GM19324 (cell line): ENCODE measurements around the gene DPH1.

Experiments
- ATAC-seq: cut with Tn5 transposase; IDR thresholded peaks from one replicate; pipeline ENCODE4 v1.9.1; 2021; ENCODE audit warnings: mild to moderate bottlenecking, moderate library complexity; ENCODE audit not compliant: unreplicated experiment, low FRiP score

DPH1 gene

DNA sequence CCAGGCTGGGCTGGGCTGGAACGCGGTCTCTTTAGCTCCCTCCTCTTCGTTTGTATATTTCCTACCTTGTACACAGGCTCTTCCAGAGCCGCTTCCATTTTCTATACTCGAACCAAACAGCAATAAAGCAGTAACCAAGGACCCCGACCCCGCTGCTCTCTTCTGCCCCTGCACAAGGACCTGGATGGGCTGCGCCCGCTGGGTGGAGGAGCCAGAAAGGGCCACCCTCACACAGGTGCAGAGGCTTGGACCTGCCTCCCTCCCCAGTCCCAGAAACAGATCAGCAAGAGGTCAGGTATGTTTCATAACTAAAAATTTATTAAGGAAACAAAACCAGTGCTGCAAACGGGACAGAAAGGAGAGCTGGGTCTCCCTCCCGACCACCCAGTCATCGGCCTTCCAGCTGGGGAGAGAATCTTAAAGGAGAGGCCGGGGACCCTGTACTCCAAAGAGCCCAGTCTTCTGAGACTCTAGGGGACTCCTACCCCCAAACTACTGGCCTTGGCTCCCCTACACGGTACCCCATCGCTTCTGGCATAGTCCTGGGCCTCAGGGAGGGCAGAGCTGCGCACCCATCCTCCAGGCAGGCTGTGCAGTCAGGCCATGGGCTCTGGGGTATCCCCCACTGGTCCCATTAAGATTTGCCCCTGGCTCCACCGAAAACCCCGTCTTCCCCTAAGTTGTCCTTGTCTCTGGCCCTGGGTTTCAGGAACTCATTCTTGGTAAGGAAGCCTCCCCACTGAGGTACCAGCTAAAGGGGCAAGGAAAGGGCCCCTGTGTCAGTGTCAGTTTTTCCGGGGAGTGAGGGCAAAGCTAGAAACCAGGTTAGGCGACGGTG, 29.8 kb downstream of the DPH1 start:
- no peak for ATAC-seq

DNA sequence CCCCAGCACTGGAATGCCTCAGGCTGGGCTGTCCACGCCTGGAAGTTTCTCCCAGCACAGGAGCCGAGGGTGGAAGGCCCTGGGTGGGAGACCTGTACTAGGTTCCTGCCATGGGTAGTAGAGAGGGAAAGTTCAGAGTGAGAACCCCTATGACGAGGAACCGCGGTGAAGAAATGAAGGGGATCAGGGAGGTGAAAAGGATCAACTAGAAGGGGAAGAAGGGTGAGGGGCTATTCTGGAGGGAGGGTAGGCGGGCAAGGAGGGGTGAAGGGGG, 30.4 kb downstream of the DPH1 start:
- no peak for ATAC-seq

DNA sequence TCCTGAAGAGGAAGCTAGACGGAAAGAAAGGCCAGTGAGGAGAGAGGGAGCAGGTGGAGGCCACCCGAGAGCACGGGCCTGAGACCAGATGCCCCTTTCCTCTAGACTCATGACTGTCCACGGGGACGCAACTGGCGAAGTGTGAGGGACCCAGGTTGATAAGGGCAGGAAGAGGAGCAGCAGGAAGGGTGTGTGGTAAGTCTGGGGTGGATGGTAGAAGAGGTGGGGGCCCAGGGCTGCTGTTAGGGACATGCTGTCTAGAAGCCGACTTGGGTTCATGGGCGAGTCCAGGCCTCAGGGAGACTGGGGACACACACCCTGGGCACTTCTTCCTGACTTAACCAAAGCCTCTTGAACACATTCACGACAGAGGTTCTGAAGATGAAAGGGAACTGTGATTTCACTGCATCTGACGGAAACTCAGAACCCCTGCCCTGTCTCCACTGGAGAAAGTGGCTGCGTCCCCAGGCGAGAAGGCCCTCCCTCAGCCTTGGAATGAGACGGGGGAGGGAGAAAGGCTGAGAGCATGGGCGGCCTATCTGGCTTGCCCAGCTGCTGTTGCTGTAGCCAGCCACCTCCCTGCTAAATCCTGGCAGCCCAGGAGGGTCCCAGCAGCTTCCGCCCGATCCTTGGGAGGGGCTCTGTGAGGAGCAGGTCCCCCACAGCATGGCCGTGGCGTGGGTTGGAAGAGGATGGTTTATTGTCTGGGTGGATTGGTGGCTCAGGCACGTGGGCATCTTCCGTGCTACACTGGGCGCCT, 30.9 kb downstream of the DPH1 start:
- ATAC-seq: no peak

DNA sequence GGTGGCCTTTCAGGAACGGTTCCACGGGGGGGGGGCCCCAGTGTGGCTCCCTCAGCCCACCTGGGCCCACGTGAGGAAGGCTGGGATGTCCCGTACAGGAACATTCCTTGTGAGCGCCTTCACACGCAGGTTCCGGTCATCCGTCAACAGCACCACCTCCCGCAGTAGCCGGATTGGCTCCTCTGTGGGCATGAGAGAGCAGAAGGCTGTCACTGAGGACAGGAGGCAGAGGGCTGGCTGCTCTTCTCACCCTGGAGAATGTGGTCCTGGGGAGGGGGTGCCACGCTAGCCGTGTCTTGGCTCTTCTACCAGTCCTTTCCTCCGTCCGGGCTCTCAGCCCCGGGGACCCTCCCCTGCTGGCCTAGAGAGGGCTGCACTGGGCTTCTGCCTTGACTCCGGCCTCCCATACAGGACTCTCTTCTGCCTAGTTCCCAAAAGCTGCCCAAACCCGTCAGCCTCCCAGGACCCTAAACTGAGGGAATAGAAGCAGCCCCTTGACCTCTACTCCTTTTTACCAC, 31.5 kb downstream of the DPH1 start:
- ATAC-seq: no peak

DNA sequence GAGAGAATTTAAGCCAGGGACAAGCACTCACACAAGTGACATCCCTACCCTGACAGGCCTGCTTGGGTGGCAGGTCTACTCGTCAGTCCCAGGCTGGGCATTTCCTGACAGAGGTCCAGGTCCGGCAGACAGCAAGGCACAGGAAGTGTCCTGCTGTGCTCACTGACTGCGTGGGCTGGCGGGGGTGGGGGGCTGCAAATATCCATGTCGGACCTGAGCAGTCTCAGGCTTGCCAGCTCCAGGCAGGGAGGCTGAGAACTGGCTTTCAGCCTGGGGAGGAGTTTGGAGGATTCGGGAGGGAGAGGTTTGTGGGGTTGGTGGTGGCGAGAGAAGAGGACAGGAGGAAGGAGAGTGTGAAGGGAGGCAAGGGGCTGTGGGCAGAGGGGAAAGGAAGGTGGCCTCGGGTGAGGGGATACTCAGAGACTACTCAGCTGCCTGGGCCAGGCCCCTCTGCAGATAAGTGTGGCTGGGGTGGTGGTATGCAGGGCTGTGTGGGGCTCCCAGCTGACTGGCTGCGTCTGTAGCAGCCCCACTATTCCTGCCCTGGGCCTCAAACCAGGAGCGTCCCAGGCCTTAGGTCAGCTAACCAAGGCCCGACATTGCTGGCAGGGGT, 32.7 kb downstream of the DPH1 start:
- ATAC-seq: no peak

DNA sequence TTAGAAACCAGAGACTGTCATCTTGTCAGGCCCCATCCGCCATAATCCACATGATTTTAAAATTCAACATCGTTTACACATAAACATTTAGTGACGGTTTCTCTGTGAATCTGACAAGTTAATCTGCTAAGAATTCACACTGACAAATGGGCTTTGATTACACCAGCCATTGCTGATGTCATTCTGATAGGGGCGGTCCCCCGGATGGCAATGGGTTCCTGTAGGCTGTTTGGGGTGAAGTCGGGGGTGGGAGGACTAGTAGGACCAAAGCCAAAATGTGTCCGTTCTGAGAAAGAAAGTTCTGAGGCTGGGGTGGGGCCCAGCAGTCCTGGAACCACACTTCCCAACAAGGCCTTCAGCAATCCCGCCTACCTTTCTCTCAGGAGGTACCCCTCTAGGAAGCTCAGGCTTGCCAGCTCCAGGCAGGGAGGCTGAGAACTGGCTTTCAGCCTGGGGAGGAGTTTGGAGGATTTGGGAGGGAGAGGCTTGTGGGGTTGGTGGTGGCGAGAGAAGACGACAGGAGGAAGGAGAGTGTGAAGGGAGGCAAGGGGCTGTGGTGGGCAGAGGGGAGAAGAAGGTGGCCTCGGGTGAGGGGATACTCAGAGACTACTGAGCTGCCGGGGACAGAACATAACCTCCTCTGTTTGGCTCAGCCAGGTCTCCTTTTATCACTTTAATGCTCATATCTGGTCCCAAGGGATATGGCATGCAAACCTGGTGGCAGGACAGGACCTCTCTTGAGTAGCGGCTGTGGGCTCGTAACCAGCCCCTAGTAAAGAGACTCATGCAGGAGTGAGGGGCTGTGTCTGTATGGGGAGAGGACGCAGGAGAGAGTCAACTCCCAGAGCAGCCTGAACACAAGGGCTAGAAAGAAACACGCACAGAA, 33.6 kb downstream of the DPH1 start:
- ATAC-seq: no peak

DNA sequence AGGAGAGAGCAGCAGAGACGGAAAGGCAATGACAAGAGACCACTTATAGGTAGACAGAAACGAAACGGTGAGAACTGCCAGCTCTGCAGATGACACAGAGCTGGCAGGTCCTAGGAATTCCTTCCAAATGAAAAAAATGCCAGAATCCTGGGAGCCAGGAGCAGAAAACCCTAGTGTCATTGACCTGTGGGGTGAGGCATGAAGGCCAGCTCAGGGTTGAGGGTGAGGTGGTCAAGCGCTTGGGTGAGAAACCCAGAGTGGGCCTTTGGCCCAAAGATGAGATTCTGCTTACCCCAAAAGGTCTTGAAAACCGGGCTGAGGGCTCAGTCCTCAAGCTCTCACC, 34.2 kb downstream of the DPH1 start:
- ATAC-seq: no peak

DNA sequence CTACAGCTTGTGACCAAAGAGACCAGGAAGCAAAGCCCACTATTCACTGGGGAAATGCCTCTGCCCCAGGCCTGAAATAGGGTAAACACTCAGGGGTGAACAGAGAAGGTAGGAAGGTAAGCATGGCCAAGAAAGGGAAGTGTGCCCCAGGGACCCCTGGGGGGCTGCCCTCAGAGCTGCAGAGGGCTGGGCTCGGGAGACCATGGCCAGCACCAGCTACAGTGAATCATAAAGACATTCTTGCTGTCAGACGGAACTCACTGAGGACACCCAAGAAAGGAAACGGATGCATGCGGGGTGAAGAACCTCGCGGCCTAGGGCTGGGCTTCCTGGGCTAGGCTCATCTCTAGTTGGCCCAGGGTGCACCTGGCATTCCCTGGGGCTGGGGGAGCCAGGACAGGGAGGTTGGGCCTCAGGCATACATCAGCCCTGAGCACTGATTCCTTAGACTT, 34.6 kb downstream of the DPH1 start:
- no peak for ATAC-seq

DNA sequence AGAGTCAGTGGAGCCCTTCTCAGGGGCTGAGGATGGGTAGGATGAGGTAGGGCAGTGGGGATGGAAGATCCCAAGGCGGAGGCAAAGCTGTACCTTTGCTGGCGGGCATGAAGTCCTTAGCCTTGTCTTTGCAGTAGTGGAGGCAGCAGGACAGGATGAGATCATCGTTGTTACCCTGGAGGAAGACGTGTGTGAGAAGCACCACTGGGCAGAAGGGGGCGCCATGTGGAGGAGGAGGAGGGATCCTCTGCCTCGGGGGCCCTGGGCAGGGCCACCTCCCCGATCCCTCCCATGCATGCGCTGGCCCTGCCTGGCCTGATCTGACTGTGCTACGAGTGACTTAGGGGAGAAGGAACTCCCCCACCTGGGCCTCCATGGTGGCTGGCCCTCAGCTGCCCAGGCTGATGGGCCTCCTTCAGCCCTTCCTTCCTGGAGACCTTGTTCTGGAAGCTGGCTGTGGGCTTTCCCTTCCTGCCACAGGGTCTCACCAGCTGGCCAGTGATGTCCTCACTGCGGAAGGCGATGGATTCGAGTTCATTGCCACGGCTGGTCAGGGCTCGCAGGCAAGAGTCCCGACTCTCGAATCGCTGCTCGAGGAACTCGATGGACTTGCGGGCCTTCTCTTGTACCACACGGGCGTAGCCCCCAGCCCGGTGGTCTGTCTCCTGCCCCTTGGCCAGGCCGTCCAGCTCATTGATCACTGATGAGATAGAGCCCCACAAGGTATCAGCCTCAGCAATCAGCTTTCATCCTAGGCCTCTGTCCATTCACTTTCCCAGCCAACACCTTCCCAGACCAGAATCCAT, 35.2 kb downstream of the DPH1 start:
- no peak for ATAC-seq

DNA sequence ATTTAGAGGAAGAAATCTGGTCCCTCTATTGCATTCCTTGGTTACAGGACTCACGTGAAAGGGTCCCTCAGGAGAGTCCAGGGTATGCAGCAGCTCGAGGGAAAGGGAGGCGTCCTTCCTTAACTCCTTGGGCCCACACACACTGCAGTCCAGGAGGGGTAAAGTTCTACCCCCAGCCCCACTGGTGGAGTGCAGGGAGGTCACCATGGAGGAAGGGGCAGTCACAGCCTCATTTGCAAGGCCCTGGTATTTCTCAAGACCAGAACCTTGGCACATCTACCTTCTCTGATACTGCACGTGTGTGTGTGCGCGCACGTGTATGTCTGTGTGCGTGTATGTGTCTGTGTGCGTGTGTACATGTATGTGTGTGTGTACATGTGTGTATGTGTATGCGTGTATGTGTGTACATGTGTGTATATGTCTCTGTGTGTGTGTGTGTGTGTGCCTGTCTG, 36.0 kb downstream of the DPH1 start:
- ATAC-seq: no peak

DNA sequence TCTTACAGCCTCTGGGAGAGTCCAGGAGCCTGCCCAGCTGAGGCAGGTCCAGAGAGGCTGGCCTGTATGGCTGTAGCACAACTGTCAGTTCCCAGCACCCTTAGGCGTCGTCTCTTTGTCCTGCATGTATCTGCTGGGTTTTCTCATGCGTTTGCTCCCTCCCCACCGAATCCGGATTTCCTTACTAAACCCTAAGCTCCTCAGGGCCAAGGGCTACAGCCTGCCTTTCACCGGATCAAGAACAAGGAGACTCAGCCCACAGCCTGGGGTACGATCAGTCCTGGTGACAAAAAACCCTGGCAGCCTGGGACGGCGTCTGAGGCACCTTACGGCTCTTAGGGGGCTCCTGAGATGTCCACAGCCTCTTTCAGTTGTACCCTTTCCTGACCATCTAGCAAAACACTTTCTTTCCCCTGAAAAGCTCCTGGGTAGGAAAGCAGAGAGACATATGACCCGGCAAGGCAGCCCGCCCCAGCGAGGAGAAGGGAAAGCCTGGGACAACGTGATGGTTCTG, 37.2 kb downstream of the DPH1 start:
- ATAC-seq: no peak

DNA sequence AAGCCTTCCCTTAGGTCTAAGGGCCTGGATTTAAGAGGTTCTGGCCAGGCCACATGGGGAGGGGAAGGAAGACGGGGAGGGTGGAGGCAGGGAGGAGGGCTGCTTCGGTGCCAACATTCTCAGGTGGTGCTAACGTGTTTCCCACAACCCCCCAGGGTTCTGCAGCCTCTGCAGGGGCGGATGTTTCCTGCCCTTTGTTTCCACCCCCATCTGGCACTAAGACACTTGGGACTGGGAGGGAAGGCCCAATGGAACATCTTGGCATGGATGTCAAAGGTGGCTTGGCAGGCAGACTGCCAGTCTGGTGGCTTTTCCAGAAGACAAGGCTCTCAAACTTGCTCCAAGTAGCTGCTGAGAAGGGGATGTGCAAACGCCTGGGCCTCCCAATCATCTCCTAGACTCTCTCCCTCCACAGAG, 37.7 kb downstream of the DPH1 start:
- no peak for ATAC-seq

DNA sequence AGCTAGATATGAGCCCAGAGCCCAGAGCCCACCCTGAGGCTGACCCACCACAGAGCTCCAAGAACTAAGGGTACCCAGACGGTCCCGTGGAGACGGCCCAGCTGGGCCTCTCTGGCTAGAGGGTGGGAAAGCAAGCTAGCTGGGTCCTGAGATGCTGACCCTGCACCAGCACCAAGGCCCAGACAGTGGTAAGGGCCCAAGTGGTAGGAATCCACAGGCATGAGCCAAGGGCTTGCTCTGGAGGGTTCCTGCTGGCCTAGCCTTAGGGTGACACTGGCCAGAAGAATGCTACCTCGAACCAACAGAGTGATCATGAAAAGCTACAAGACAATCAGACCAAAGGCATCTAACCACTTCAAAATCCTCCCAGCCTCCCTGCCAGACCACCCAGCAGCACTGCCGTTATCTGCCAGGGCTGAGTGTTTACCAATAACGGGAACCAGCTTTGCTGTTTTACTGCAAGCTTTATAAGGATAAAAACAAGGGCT, 38.1 kb downstream of the DPH1 start:
- no peak for ATAC-seq

DNA sequence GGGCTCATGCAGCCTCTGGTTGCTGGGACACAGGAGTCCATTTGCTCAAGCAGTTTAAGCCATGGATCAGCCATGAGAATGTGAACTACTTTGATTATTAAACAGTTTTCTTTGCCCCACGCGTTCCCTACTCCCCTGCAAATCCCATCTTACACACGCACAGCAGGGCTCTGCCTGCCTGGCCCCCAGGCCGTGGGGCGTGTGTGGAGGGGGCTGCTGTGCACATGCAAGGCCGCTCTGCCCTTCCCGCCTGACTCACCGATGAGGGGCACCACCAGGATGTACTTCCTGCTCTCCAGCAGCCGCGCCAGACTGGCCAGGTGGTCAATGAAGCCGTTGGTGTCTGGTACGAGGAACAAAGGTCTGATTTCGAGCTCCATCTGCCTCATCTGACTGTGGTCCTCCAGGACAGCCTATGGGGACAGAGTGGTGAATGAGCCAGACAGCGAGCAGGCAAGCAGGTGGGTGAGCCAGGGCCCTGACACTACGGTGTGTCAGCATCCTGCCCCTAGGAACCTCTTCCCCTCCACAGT, 38.6 kb downstream of the DPH1 start:
- no peak for ATAC-seq

DNA sequence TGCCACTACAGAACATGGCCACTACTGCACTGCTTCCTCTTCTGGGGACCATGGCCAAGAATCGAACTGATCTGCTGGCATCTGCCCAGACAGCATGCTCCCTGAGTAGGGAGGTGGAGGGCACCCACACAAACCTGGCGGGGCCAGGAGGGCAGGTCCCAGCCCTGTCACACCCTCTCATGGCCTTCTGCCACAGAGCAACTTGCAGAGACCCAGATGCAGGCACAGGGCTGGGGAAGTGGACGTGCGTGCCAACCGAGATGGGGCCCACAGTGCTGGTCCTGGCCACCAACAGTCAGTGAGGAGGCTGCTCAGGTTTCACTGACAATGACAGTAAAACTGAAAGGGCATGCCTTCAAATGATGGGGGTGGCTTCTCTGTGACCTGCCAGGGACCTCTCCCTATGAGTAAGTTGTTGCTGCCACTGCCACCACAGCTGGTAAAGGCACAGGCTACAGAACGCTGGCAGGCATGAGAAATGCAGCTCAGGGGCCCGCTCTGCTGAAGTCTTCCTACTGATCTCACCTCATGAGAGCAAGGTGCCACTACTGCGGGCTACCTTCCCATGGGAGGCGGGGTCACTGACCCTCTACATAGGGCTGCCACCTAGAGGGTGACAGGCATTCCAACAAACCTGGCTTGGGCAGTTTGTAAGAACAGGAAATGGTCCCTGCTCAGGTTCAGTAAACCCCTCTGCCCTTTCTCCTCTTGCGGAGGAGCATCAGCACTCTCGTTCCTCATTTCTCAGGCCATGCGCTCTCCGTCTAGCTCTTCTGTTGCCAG, 40.5 kb downstream of the DPH1 start:
- peak; percentile 71 for ATAC-seq

DNA sequence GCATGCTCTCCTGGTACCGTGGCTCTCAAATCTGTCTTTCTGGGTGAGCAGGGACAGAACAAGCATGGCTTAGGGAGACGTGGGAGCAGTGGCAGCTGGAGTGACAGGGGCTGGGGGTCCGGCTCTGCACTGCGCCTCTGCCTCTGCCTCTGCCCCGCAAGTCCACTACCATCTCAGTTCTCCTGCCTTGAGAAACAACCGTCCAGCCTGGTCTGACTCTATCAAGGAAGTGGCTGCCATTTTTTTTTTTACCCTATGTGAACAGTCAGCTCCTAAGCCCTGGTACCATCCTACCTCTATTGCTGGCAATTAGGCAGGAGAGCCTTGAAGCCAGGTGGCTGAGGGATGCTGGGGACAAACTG, 41.1 kb downstream of the DPH1 start:
- no peak for ATAC-seq

DNA sequence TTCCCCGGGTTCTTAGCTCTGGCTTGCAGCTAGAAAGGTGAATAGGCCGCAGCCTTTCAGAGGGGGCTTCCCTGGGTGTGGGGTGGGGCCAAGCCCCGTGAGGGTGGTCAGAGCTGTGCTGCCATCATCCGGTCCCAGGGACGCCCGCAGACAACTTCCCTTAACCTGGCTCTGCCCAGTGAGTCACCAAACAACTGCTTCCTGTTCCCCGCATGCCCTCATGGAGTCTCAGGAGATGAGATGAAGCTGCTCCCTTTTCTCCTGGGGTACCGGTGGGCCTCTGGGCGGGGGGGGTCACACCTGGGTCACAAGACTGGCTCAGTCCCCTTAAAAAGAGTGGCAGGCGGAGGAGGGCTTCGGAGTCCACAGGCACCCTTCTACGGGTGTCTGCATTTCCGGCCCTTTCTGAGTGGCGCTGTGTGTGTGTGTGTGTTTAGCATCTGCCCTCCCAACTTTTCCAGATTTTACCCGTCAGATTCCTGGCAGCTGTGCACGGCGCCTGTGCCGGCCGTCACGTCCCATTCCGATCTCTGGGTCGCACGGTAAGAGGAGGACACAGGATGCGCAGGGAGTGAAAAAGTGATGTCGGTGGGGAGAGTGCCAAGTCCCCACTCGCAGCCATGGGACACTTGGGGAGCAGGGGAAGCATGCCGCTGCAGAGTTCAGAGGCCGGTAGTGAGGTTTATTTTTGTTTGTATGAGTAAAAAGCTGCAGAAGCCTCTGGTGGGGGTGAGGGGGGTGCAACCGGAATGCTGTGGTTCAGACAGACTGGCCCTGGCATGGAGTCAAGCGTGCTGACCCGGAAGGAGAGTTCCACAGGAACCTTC, 41.7 kb downstream of the DPH1 start:
- ATAC-seq: no peak

DNA sequence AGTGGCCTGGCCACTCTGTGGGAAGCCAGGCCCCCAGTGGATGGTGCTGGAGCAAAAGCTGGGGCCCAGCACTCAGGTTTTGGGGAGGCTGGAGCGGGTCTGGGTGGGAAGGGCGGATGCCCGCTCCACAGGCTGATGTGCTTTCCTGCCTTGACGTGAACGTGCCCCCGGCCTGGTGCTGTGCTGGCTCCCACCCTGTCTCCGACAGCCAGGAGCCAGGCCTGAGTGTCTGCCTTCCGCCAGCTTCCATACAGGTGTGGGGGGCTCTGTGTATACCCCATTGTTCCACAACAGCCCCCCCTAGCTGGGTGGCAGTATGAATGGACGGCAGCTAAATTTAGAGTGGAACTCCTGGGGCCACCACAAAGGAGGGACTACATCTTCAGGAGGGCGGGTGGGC, 45.0 kb downstream of the DPH1 start:
- ATAC-seq: no peak
